Measurements from ENCODE around the gene GPR78.
"Not testable (repeated sequence)": the region's sequence is repeated elsewhere in the genome, so short reads cannot be mapped to it uniquely, and the experiment has no call there.

The GPR78 gene

GRCh38 chr4:8618421-8618820 lies 38.2 kb downstream of the GPR78 start:
- no peaks in the 10 kb centered on the region for H3K36me3 ChIP-seq
- H3K4me1 ChIP-seq: no peaks in the 10 kb centered on the region
- no peak for TF ChIP-seq CTCF (IDR thresholded peaks at IDR 0.05)
- H3K27me3 ChIP-seq: peaks cover 0 to 28% of the 10 kb centered on the region in 2 donors
- H3K27ac ChIP-seq: no peak overlapping the region
- H3K4me3 ChIP-seq: no peak overlapping the region
- intact Hi-C loops (cut with DNase I; ENCODE audit: low total_unique reads): no loop called here
- H3K9me3 ChIP-seq: no peaks in the 10 kb centered on the region
- DNase-seq: peak in 1 of 2 donors; percentile 40

DNA sequence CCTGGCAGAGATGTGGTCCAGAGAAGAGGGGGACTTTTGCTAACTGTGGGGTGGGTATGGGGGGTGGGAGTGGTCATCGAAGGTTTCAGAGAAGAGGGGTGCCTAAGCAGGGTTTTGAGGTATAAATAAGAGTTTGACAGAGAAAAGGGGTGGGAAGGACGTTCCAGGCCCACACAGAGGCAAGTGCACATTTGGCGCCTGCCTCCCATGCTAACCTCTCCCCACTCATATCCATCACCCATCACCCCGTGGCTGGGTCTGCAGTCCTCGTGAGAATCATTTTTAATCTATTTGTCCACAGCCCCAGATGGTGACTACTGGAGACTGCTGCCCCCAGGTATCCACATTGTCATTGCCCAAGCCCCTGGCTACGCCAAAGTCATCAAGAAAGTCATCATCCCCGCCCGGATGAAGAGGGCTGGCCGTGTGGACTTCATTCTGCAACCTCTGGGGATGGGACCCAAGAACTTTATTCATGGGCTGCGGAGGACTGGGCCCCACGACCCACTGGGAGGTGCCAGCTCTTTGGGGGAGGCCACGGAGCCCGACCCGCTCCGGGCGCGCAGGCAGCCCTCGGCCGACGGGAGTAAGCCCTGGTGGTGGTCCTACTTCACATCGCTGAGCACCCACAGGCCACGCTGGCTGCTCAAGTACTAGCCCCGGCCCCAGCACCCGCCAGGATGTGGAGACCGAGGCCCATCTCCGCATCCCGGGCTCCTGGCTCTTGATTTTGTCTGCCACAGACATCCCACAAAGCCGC lies 38.9 kb downstream of the GPR78 start:
- Histone ChIP-seq H3K4me1 (no peaks in the 10 kb centered on the region), H3K27me3 (peaks cover 0 to 22% of the 10 kb centered on the region in 2 donors), H3K4me3 (no peak overlapping the region), H3K9me3 (no peaks in the 10 kb centered on the region), H3K36me3 (no peaks in the 10 kb centered on the region), H3K27ac (no peak overlapping the region)
- TF ChIP-seq CTCF (IDR thresholded peaks at IDR 0.05): no peak
- DNase-seq: peak in 1 of 2 donors; percentile 32
- intact Hi-C loops (cut with DNase I; ENCODE audit: low total_unique reads): no loop called here

- intact Hi-C loops (cut with DNase I; ENCODE audit: low total_unique reads); H3K4me1 ChIP-seq; H3K36me3 ChIP-seq; H3K9me3 ChIP-seq; H3K4me3 ChIP-seq; H3K27ac ChIP-seq: not testable (repeated sequence)
- DNase-seq: peak in 1 of 2 donors; percentile 20
- H3K27me3 ChIP-seq: peaks cover 0 to 22% of the 10 kb centered on the region in 2 donors
Measured at GRCh38 chr4:8621135-8621534, 40.9 kb downstream of the GPR78 start.

- H3K27ac ChIP-seq; DNase-seq; intact Hi-C loops (cut with DNase I; ENCODE audit: low total_unique reads); H3K4me3 ChIP-seq; H3K9me3 ChIP-seq; H3K36me3 ChIP-seq; H3K4me1 ChIP-seq; H3K27me3 ChIP-seq: not testable (repeated sequence)
Measured at GRCh38 chr4:8624601-8625272, 44.5 kb downstream of the GPR78 start.

GRCh38 chr4:8630240-8630905 lies 50.2 kb downstream of the GPR78 start:
- H3K4me3 ChIP-seq; intact Hi-C loops (cut with DNase I; ENCODE audit: low total_unique reads); H3K27me3 ChIP-seq; H3K36me3 ChIP-seq; H3K4me1 ChIP-seq; H3K9me3 ChIP-seq; DNase-seq; H3K27ac ChIP-seq: not testable (repeated sequence)

DNA sequence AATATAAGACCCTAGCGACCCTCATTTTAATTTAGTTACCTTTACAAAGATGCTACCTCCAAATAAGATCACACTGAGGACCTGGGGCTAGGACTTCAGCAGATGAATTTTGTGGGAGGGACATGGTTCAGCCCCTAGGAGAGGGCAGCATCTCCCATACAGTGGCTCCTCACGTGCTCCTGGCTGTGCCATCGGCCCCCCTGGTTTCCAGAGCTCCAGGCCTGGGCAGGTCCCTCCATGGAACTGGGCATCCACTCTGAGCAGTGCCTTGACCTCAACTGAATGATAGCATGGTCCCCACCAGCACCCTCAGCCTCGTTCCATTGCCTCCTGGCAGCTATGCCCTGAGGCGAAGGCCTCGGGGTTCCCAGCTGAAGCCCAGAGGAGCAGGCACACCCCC lies 51.7 kb downstream of the GPR78 start:
- H3K9me3 ChIP-seq; H3K36me3 ChIP-seq; H3K4me3 ChIP-seq; H3K4me1 ChIP-seq; H3K27me3 ChIP-seq; H3K27ac ChIP-seq; DNase-seq; intact Hi-C loops (cut with DNase I; ENCODE audit: low total_unique reads): not testable (repeated sequence)

GRCh38 chr4:8634773-8635172 lies 54.6 kb downstream of the GPR78 start:
- H3K27me3 ChIP-seq; H3K36me3 ChIP-seq; H3K4me3 ChIP-seq; intact Hi-C loops (cut with DNase I; ENCODE audit: low total_unique reads); H3K9me3 ChIP-seq; H3K27ac ChIP-seq; H3K4me1 ChIP-seq: not testable (repeated sequence)
- peak in 1 of 2 donors; percentile 23 for DNase-seq

GRCh38 chr4:8635897-8636554 lies 55.8 kb downstream of the GPR78 start:
- H3K4me3 ChIP-seq; H3K36me3 ChIP-seq; H3K4me1 ChIP-seq; intact Hi-C loops (cut with DNase I; ENCODE audit: low total_unique reads); H3K9me3 ChIP-seq; H3K27ac ChIP-seq; DNase-seq: not testable (repeated sequence)
- peaks cover 0 to 12% of the 10 kb centered on the region in 2 donors for H3K27me3 ChIP-seq
